BE2C (cell line): Measurements from ENCODE around the gene DNAH6.

ENCODE experiments used
- DNase-seq: peaks from one replicate; pipeline ENCODE4 v3.0.0-alpha.2; 2020
- H3K27me3 ChIP-seq: fragments of 250-450 bp; sonication (Bioruptor Pico); 2 replicates; pipeline ENCODE4 v1.5.1; 2020; ENCODE audit warnings: mild to moderate bottlenecking
- H3K36me3 ChIP-seq: fragments of 250-450 bp; sonication (Bioruptor Pico); 2 replicates; pipeline ENCODE4 v1.5.1; 2020; ENCODE audit warnings: mild to moderate bottlenecking
- H3K4me1 ChIP-seq: fragments of 250-450 bp; sonication (Bioruptor Pico); 2 replicates; pipeline ENCODE4 v1.5.1; 2020
- H3K4me3 ChIP-seq: 2 replicates; pipeline ENCODE4 v1.5.1; 2011; ENCODE audit warnings: low read depth, low read length
- H3K9me3 ChIP-seq: fragments of 250-450 bp; sonication (Bioruptor Pico); 2 replicates; pipeline ENCODE4 v1.5.1; 2020
- CTCF ChIP-seq: IDR thresholded peaks from 2 replicates; pipeline ENCODE4 v1.5.1; 2012; ENCODE audit warnings: mild to moderate bottlenecking, low read depth, low read length

The DNAH6 gene

GRCh38 chr2:84832772-84833461 lies 316.6 kb downstream of the DNAH6 start:
- no peaks in the 10 kb centered on the region for H3K9me3 ChIP-seq
- no peak for DNase-seq
- no peak for TF ChIP-seq CTCF
- H3K27me3 ChIP-seq = no peaks in the 10 kb centered on the region
- H3K4me3 ChIP-seq = no peak overlapping the region
- no peaks in the 10 kb centered on the region for H3K4me1 ChIP-seq
- H3K36me3 ChIP-seq = no peaks in the 10 kb centered on the region

GRCh38 chr2:84833481-84834150 lies 317.3 kb downstream of the DNAH6 start:
- H3K27me3 ChIP-seq = no peaks in the 10 kb centered on the region
- no peak for DNase-seq
- no peak for TF ChIP-seq CTCF
- H3K4me3 ChIP-seq = no peak overlapping the region
- no peaks in the 10 kb centered on the region for H3K36me3 ChIP-seq
- H3K4me1 ChIP-seq = no peaks in the 10 kb centered on the region
- no peaks in the 10 kb centered on the region for H3K9me3 ChIP-seq

- Histone ChIP-seq H3K27me3 (no peaks in the 10 kb centered on the region), H3K36me3 (no peaks in the 10 kb centered on the region), H3K9me3 (no peaks in the 10 kb centered on the region), H3K4me3 (no peak overlapping the region), H3K4me1 (no peaks in the 10 kb centered on the region)
- DNase-seq = no peak
- no peak for TF ChIP-seq CTCF
These were observed 319.9 kb downstream of the DNAH6 start for GRCh38 chr2:84836215-84836614.

GRCh38 chr2:84838434-84839145 lies 322.3 kb downstream of the DNAH6 start:
- DNase-seq = no peak
- Histone ChIP-seq H3K4me1 (no peaks in the 10 kb centered on the region), H3K9me3 (no peaks in the 10 kb centered on the region), H3K36me3 (no peaks in the 10 kb centered on the region), H3K27me3 (no peaks in the 10 kb centered on the region), H3K4me3 (no peak overlapping the region)
- no peak for TF ChIP-seq CTCF

- no peak for TF ChIP-seq CTCF
- Histone ChIP-seq H3K9me3 (no peaks in the 10 kb centered on the region), H3K36me3 (no peaks in the 10 kb centered on the region), H3K4me3 (no peak overlapping the region), H3K4me1 (no peaks in the 10 kb centered on the region), H3K27me3 (no peaks in the 10 kb centered on the region)
- DNase-seq = no peak
These were observed 323.6 kb downstream of the DNAH6 start for GRCh38 chr2:84839851-84840250.

- no peaks in the 10 kb centered on the region for H3K36me3 ChIP-seq
- H3K9me3 ChIP-seq = no peaks in the 10 kb centered on the region
- H3K27me3 ChIP-seq = no peaks in the 10 kb centered on the region
- no peaks in the 10 kb centered on the region for H3K4me1 ChIP-seq
- no peak overlapping the region for H3K4me3 ChIP-seq
- DNase-seq = no peak
- no peak for TF ChIP-seq CTCF
These were observed 324.0 kb downstream of the DNAH6 start for GRCh38 chr2:84840306-84840705.
